NT2/D1 (cell line): Measurements from ENCODE around the gene SORCS1.

Source experiments
- DNase-seq: peaks from one replicate; pipeline ENCODE4 v3.0.0-alpha.2; 2011; ENCODE audit warnings: low read depth, low spot score
- H3K27me3 ChIP-seq: 2 replicates; pipeline ENCODE4 v1.6.0; 2011; ENCODE audit warnings: mild to moderate bottlenecking; ENCODE audit not compliant: insufficient read length, insufficient read depth
- H3K36me3 ChIP-seq: 2 replicates; pipeline ENCODE4 v1.6.1; 2011; ENCODE audit warnings: mild to moderate bottlenecking, low read length, mixed read lengths; ENCODE audit not compliant: insufficient read depth, insufficient read length
- H3K4me1 ChIP-seq: 2 replicates; pipeline ENCODE4 v1.5.1; 2011; ENCODE audit not compliant: insufficient read depth, insufficient read length
- H3K4me3 ChIP-seq: 2 replicates; pipeline ENCODE4 v1.5.1; 2011; ENCODE audit warnings: low read depth; ENCODE audit not compliant: insufficient read length
- H3K9ac ChIP-seq: 2 replicates; pipeline ENCODE4 v1.6.0; 2011; ENCODE audit warnings: low read depth; ENCODE audit not compliant: insufficient read length
- H3K9me3 ChIP-seq: 2 replicates; pipeline ENCODE4 v1.5.1; 2011; ENCODE audit warnings: mild to moderate bottlenecking, low read length; ENCODE audit not compliant: insufficient read depth
- SUZ12 ChIP-seq: IDR thresholded peaks from 2 replicates; pipeline ENCODE4 v1.6.1; 2011; ENCODE audit not compliant: insufficient read length, insufficient read depth; ENCODE audit errors: extremely low read depth
- YY1 ChIP-seq: IDR thresholded peaks from 2 replicates; pipeline ENCODE4 v1.6.1; 2011; ENCODE audit not compliant: insufficient read length, insufficient read depth
- ZNF274 ChIP-seq: IDR thresholded peaks from 2 replicates; pipeline ENCODE4 v1.6.1; 2011; ENCODE audit warnings: mild to moderate bottlenecking, low read depth, low read length

SORCS1 gene

GRCh38 chr10:106577266-106577665 lies 587.2 kb downstream of the SORCS1 start:
- Histone ChIP-seq H3K36me3 (no peaks in the 10 kb centered on the region), H3K4me1 (peaks cover 4% of the 10 kb centered on the region), H3K9me3 (peaks cover 8% of the 10 kb centered on the region; the same call in 1 of the 2 replicates), H3K9ac (no peak overlapping the region), H3K27me3 (no peaks in the 10 kb centered on the region), H3K4me3 (no peak overlapping the region)
- TF ChIP-seq YY1: no peak
- no peak for TF ChIP-seq ZNF274
- DNase-seq: peak; percentile 51

- Histone ChIP-seq H3K4me1 (peaks cover 4% of the 10 kb centered on the region), H3K9ac (no peak overlapping the region), H3K4me3 (no peak overlapping the region), H3K9me3 (peaks cover 8% of the 10 kb centered on the region; the same call in 1 of the 2 replicates), H3K36me3 (no peaks in the 10 kb centered on the region), H3K27me3 (no peaks in the 10 kb centered on the region)
- TF ChIP-seq SUZ12 (no peak), ZNF274 (no peak), YY1 (no peak)
- DNase-seq: no peak
Observed at GRCh38 chr10:106576534-106576933, 588.0 kb downstream of the SORCS1 start.

DNA sequence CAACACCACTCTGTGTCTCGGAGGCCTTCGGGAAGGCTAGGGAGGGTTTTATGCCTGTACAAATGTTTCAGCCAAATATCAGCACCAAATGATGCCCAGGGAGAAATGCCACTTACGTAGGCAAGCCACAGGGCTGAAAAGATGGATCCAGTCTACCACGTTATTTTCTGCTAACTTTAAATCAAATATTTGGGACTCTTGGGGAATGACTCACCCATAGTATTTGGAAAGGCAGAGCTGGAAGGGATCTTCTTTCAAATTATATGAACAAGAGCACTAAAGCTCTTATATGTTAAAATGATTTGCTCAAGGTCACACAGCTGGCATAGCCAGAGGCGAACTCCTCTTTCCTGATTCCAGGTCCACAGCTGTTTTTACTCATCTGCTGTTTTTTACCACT lies 591.4 kb downstream of the SORCS1 start:
- peaks cover 8% of the 10 kb centered on the region; the same call in 1 of the 2 replicates for H3K9me3 ChIP-seq
- H3K4me3 ChIP-seq: no peak overlapping the region
- no peak for TF ChIP-seq YY1
- no peak for TF ChIP-seq SUZ12
- TF ChIP-seq ZNF274: no peak
- no peaks in the 10 kb centered on the region for H3K27me3 ChIP-seq
- H3K4me1 ChIP-seq: peaks cover 4% of the 10 kb centered on the region
- no peaks in the 10 kb centered on the region for H3K36me3 ChIP-seq
- H3K9ac ChIP-seq: no peak overlapping the region
- no peak for DNase-seq

DNA sequence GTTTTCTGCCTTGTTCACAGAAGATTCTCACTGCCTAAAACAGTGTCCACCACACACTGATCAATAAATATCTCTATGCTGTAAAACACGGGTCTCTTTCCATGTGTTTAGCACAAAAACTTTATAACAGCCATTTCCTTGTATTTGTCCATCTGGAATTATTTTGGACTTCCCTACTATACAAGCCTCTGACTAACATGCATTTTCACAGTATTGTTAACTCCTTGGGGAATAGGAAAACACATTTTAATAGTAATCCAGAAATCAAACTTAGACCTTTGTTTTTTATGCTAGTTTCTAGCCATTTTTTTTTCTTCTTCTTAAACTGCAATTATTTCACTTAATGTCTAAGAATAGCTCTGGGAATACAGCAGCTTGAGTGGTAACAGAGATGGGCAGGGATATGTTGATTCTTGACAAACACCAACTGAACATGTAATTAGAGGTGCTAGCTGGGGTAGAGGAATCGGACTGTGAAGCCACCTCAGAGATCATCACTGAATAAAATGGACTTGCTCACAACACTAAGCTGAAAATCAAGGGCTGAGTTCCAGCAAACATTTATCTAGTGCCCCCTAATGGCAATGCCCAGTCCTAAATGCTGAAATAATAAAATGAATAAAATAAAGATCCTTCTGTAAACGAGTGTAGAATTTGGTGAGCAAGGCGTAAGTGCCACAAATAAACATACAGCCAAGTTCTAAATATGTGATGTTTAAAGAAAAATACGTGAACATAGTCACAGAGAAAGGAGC lies 593.1 kb downstream of the SORCS1 start:
- Histone ChIP-seq H3K4me3 (no peak overlapping the region), H3K4me1 (peaks cover 4% of the 10 kb centered on the region), H3K36me3 (no peaks in the 10 kb centered on the region), H3K27me3 (no peaks in the 10 kb centered on the region), H3K9ac (no peak overlapping the region), H3K9me3 (peaks cover 8% of the 10 kb centered on the region; the same call in 1 of the 2 replicates)
- TF ChIP-seq YY1: no peak
- TF ChIP-seq ZNF274: no peak
- no peak for TF ChIP-seq SUZ12
- DNase-seq: no peak

DNA sequence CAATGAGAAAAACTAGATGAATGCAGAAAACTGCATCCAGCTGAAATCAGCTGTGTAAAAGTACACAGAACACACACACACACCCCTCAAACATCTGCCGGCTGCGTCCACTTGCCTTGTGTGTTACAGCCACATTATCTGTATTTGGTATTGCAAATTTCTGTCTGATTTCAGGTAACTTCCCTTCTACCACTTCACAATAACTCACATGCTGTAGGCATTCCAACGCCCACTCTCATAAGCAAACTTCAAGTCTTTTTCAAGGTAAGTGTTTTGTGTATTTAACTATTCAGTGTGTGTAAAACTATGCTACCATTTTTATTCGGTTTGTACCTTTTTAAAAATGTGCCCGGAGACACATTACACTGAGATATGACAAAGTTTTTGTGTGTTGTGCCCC lies 594.2 kb downstream of the SORCS1 start:
- Histone ChIP-seq H3K4me3 (no peak overlapping the region), H3K4me1 (peaks cover 4% of the 10 kb centered on the region), H3K9me3 (peaks cover 8% of the 10 kb centered on the region; the same call in 1 of the 2 replicates), H3K27me3 (no peaks in the 10 kb centered on the region), H3K9ac (no peak overlapping the region), H3K36me3 (no peaks in the 10 kb centered on the region)
- TF ChIP-seq SUZ12 (no peak), ZNF274 (no peak), YY1 (no peak)
- DNase-seq: no peak

DNA sequence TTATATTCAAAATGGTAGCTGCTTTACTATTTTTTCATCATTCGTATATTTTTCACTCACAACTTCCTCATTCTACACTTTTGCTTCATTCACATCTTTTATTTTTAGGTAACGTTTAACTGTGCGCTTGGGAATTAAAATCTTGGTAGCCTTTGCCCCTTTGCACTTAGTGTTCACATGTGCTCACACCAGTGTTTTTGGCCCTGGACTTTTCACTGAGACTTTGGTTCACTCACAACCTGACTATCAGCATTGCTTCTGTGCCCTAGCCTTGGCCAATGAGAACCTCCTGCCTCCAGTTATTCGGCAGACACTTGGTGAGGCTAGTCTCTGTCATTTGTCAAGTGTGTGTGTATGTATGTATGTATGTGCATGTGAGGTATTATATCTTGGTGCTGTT lies 596.9 kb downstream of the SORCS1 start:
- no peak overlapping the region for H3K4me3 ChIP-seq
- H3K27me3 ChIP-seq: no peaks in the 10 kb centered on the region
- no peaks in the 10 kb centered on the region for H3K36me3 ChIP-seq
- no peaks in the 10 kb centered on the region for H3K9me3 ChIP-seq
- H3K4me1 ChIP-seq: no peaks in the 10 kb centered on the region
- TF ChIP-seq ZNF274: no peak
- TF ChIP-seq YY1: no peak
- no peak for TF ChIP-seq SUZ12
- DNase-seq: no peak
- H3K9ac ChIP-seq: no peak overlapping the region

DNA sequence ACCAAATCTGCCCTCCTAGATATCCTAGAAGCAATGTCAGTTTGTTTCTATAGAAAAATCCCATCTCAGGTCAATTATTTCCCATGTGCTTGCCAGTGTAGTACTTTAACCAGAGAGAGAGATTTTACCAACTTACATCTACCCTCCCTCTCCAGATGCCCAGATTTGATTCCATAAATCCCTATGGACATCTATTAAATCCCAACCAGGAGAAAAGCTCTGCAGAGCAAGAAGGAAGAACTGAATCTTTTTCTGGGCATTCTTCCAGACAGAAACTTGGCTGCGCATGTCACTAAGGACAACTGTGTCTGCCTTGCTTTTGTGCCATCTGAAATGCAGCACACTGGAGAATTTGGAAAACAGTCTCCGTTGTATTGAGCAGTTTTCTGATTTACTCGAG lies 597.6 kb downstream of the SORCS1 start:
- TF ChIP-seq SUZ12 (no peak), YY1 (no peak), ZNF274 (no peak)
- Histone ChIP-seq H3K9ac (no peak overlapping the region), H3K4me1 (no peaks in the 10 kb centered on the region), H3K36me3 (no peaks in the 10 kb centered on the region), H3K27me3 (no peaks in the 10 kb centered on the region), H3K4me3 (no peak overlapping the region), H3K9me3 (no peaks in the 10 kb centered on the region)
- no peak for DNase-seq
